ENCODE measurements around the gene PHF21A. TPM values are rescaled to one million over a fixed set of nuclear protein-coding genes. Genes with fewer than 3 reads are reported as not detected.

PHF21A gene
- total RNA-seq, 1 donor from 2014 or later: 49.6 TPM

DNA sequence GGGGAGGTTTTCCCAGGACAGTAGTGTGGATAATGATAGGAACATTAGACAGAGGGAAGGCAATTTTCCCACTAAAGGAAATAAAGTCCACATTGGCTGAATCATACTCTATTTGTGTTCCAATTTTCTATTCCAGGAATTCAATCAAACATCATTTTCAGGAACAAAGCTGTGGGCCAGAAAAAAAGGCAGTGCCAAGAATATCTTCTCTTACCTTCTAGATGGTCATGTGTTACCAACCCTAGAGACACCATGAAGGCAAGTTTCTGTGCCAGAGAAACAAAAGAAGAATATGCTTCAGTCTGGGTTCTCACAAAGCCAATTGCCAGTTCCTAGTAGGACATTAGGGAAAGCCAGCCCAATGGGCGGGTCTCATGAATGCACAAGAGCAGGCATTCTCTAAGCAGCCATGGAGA is 171.3 kb downstream of the PHF21A start:
- no peaks in the 10 kb centered on the region for H3K9me3 ChIP-seq (ENCODE audit: low read depth)

DNA sequence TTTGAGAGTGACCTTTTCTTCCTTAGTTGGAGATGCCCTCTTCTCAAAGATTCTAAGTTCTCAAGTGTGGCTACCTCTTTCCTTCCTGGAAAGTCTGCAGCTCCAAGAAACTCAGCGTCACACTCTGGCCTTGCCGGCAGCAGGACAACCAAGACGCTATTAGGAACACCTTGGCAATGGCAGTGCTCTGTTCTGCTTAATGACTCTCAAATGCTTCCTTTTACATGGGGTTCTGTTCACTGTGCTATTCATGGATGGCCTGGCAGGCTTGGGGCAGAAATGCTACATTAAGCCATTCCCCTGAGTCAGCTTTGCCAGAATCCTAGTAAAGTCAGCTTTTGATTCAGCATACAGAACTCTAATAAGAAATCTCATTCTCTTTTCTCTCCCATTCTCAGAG is 172.9 kb downstream of the PHF21A start:
- peaks cover 2% of the 10 kb centered on the region for H3K4me1 Mint-ChIP-seq
- peaks cover 22% of the 10 kb centered on the region for H3K36me3 Mint-ChIP-seq
- no peaks in the 10 kb centered on the region for H3K27me3 Mint-ChIP-seq (ENCODE audit: insufficient read depth, low read depth)
- TF ChIP-seq EZH2phosphoT487 (IDR thresholded peaks at IDR 0.05) (no peak), EZH2 (IDR thresholded peaks at IDR 0.05) (no peak)
- TF ChIP-seq, protein P1, sequence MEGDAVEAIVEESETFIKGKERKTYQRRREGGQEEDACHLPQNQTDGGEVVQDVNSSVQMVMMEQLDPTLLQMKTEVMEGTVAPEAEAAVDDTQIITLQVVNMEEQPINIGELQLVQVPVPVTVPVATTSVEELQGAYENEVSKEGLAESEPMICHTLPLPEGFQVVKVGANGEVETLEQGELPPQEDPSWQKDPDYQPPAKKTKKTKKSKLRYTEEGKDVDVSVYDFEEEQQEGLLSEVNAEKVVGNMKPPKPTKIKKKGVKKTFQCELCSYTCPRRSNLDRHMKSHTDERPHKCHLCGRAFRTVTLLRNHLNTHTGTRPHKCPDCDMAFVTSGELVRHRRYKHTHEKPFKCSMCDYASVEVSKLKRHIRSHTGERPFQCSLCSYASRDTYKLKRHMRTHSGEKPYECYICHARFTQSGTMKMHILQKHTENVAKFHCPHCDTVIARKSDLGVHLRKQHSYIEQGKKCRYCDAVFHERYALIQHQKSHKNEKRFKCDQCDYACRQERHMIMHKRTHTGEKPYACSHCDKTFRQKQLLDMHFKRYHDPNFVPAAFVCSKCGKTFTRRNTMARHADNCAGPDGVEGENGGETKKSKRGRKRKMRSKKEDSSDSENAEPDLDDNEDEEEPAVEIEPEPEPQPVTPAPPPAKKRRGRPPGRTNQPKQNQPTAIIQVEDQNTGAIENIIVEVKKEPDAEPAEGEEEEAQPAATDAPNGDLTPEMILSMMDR (IDR thresholded peaks at IDR 0.05): no peak
- Histone ChIP-seq H3K79me2 (ENCODE audit: low read depth) (no peaks in the 10 kb centered on the region), H4K20me1 (ENCODE audit: low read depth) (no peaks in the 10 kb centered on the region), H3K9ac (no peak overlapping the region), H3F3A (ENCODE audit: low read depth) (no peaks in the 10 kb centered on the region), H3K4me1 (no peaks in the 10 kb centered on the region), H3K4me3 (no peak overlapping the region), H3K27me3 (no peaks in the 10 kb centered on the region), H3K4me2 (no peak overlapping the region), H3K27ac (no peak overlapping the region), H2AFZ (replicated peaks) (no peak overlapping the region), H3K9me3 (ENCODE audit: low read depth) (no peaks in the 10 kb centered on the region), H3K36me3 (peaks cover 3% of the 10 kb centered on the region)
- H3K27ac Mint-ChIP-seq: no peak overlapping the region
- H3K9me3 Mint-ChIP-seq: no peaks in the 10 kb centered on the region
- no peak overlapping the region for H3K4me3 Mint-ChIP-seq
- no peak for DNase-seq (ENCODE audit: low spot score)

More for the DNA sequence above, 171.3 kb downstream of the PHF21A start:
- peaks cover 20% of the 10 kb centered on the region for H3K36me3 Mint-ChIP-seq
- no peaks in the 10 kb centered on the region for H3K27me3 Mint-ChIP-seq (ENCODE audit: insufficient read depth, low read depth)
- no peak overlapping the region for H3K27ac ChIP-seq
- H3K4me1 Mint-ChIP-seq: peaks cover 2% of the 10 kb centered on the region
- H3K4me3 Mint-ChIP-seq: no peak overlapping the region
- no peak for TF ChIP-seq EZH2 (IDR thresholded peaks at IDR 0.05)
- TF ChIP-seq, protein P1 (IDR thresholded peaks at IDR 0.05): no peak
- no peak for TF ChIP-seq EZH2phosphoT487 (IDR thresholded peaks at IDR 0.05)
- H3K4me2 ChIP-seq: no peak overlapping the region
- H3K9ac ChIP-seq: no peak overlapping the region
- H4K20me1 ChIP-seq (ENCODE audit: low read depth): no peaks in the 10 kb centered on the region
- H3K36me3 ChIP-seq: peaks cover 3% of the 10 kb centered on the region
- no peaks in the 10 kb centered on the region for H3K27me3 ChIP-seq
- no peaks in the 10 kb centered on the region for H3F3A ChIP-seq (ENCODE audit: low read depth)
- H3K9me3 Mint-ChIP-seq: no peaks in the 10 kb centered on the region
- no peak overlapping the region for H2AFZ ChIP-seq (replicated peaks)
- no peaks in the 10 kb centered on the region for H3K4me1 ChIP-seq
- no peak for DNase-seq (ENCODE audit: low spot score)
- H3K79me2 ChIP-seq (ENCODE audit: low read depth): no peaks in the 10 kb centered on the region
- no peak overlapping the region for H3K27ac Mint-ChIP-seq
- no peak overlapping the region for H3K4me3 ChIP-seq

DNA sequence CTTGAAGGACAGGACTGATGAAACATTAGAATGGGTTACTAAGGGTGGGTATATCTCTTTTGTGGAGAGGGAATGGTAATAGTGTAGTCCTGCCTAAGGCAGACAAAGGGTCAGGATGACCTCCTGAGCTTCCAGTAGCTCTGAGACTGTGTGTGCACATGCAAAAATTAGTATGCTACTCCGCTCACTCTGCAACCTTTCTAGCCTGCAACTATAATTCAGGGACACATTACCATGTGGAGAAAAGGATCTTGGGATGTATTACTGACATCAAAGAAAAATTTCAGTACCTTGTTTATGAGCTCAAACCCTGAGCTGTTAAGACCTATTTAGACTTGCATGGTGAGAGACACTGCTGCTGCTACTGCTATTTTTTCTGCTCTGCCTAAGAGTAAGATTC is 173.4 kb downstream of the PHF21A start:
- Histone ChIP-seq H3F3A (ENCODE audit: low read depth) (no peaks in the 10 kb centered on the region), H3K27ac (no peak overlapping the region), H3K36me3 (peaks cover 3% of the 10 kb centered on the region), H3K27me3 (no peaks in the 10 kb centered on the region), H4K20me1 (ENCODE audit: low read depth) (no peaks in the 10 kb centered on the region), H3K79me2 (ENCODE audit: low read depth) (no peaks in the 10 kb centered on the region), H2AFZ (replicated peaks) (no peak overlapping the region), H3K9ac (no peak overlapping the region), H3K4me3 (no peak overlapping the region), H3K4me2 (no peak overlapping the region), H3K4me1 (no peaks in the 10 kb centered on the region), H3K9me3 (ENCODE audit: low read depth) (no peaks in the 10 kb centered on the region)
- Mint-ChIP-seq H3K36me3 (peaks cover 22% of the 10 kb centered on the region), H3K4me3 (no peak overlapping the region), H3K9me3 (no peaks in the 10 kb centered on the region), H3K27me3 (ENCODE audit: insufficient read depth, low read depth) (no peaks in the 10 kb centered on the region), H3K27ac (no peak overlapping the region), H3K4me1 (peaks cover 2% of the 10 kb centered on the region)
- no peak for DNase-seq (ENCODE audit: low spot score)
- TF ChIP-seq EZH2phosphoT487 (IDR thresholded peaks at IDR 0.05): no peak

DNA sequence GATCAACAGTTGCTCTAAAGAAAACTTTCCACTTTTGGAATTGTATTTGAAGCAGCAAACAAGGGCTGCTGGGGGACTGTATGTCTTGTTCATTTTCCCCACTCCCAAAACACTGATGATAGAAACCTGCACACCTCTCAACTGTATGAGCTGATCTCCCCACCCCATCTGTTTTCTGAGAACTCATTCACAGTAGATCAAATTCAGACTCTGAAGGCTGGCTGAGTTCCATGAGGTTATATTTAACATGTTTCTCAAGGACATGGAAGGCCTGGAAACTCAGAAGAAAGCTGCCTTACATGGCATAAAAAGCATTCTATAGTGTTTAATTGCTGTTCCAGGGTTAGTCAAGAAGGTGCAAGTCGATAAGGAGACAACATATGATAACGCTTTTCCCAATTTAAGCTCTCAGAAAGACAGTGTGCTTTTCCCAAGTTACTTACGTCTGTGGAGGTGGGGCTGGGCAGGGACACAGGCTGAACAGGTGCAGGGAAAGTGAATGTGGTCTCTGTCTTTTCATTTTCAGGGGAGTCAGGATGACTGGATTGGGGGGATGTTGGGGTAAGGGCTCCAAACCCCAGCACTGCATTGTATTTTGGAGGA is 175.8 kb downstream of the PHF21A start:
- Mint-ChIP-seq H3K27ac (no peak overlapping the region), H3K9me3 (no peaks in the 10 kb centered on the region)
- no peak overlapping the region for H3K27ac ChIP-seq

More for the DNA sequence above, 175.8 kb downstream of the PHF21A start:
- TF ChIP-seq, protein P1 (IDR thresholded peaks at IDR 0.05): no peak
- TF ChIP-seq EZH2phosphoT487 (IDR thresholded peaks at IDR 0.05): no peak
- TF ChIP-seq EZH2 (IDR thresholded peaks at IDR 0.05): no peak
- Mint-ChIP-seq H3K27me3 (ENCODE audit: insufficient read depth, low read depth) (no peaks in the 10 kb centered on the region), H3K36me3 (peaks cover 25% of the 10 kb centered on the region), H3K4me3 (no peak overlapping the region), H3K4me1 (peaks cover 2% of the 10 kb centered on the region)
- Histone ChIP-seq H3K9ac (no peak overlapping the region), H3K4me3 (no peak overlapping the region), H3K36me3 (no peaks in the 10 kb centered on the region), H4K20me1 (ENCODE audit: low read depth) (no peaks in the 10 kb centered on the region), H2AFZ (replicated peaks) (no peak overlapping the region), H3F3A (ENCODE audit: low read depth) (no peaks in the 10 kb centered on the region), H3K4me2 (no peak overlapping the region), H3K9me3 (ENCODE audit: low read depth) (no peaks in the 10 kb centered on the region), H3K4me1 (no peaks in the 10 kb centered on the region), H3K27me3 (no peaks in the 10 kb centered on the region), H3K79me2 (ENCODE audit: low read depth) (no peaks in the 10 kb centered on the region)
- no peak for DNase-seq (ENCODE audit: low spot score)

Measured in neural progenitor cell (in vitro differentiated cells).